Regular cardiac myocyte (primary cell): ENCODE measurements around the gene CD2AP. TPM values are rescaled to one million over a fixed set of nuclear protein-coding genes. Genes with fewer than 3 reads are reported as not detected.

Experiments
- total RNA-seq: library from RNA; depleted of rRNA; stranded (reverse); fragments of >200 nt; gene quantifications from 2 replicates; pipeline ENCODE4 v1.2.3, GENCODE V29; 2014

CD2AP gene
- 23.0 and 27.6 TPM in 2 replicates for total RNA-seq

GRCh38 chr6:47477497-47478232, at the start of gene CD2AP:
Gene CD2AP (plus strand): TSS chr6:47477789. CDS start chr6:47478245, 456 bp downstream.

Other genes with a start within 250 kb of the CD2AP start
- gene TNFRSF21, start 167.9 kb upstream of the CD2AP start, total RNA-seq = 9.4 and 15.8 TPM in 2 replicates
- 0.19 and 0.28 TPM in 2 replicates for gene ADGRF4, start 220.8 kb downstream of the CD2AP start, total RNA-seq